Kidney epithelial cell (primary cell): ENCODE measurements around the gene AGK. TPM values are rescaled to one million over a fixed set of nuclear protein-coding genes. Genes with fewer than 3 reads are reported as not detected.

Experiments used
- DNase-seq: peaks from one replicate; pipeline ENCODE4 v3.0.0-alpha.2; 2010; ENCODE audit warnings: low read depth
- H3K27me3 ChIP-seq: 2 replicates; pipeline ENCODE4 v1.6.0; 2011; ENCODE audit warnings: low read length; ENCODE audit not compliant: control insufficient read depth, insufficient read depth
- H3K36me3 ChIP-seq: 2 replicates; pipeline ENCODE4 v1.5.1; 2011; ENCODE audit warnings: low read length; ENCODE audit not compliant: control insufficient read depth, insufficient read depth
- H3K4me3 ChIP-seq: 2 replicates; pipeline ENCODE4 v1.5.1; 2011; ENCODE audit warnings: low read depth, mild to moderate bottlenecking, control low read depth, low read length
- CTCF ChIP-seq: IDR thresholded peaks from 2 replicates; pipeline ENCODE4 v1.5.1; 2011; ENCODE audit warnings: mild to moderate bottlenecking, moderate library complexity, low read length, control low read depth, inconsistent platforms; ENCODE audit not compliant: insufficient read depth, poor library complexity, severe bottlenecking
- total RNA-seq: library from RNA; depleted of rRNA; stranded (reverse); fragments of >200 nt; gene quantifications from 2 replicates; pipeline ENCODE4 v1.2.3, GENCODE V29; 2015

Gene AGK
- total RNA-seq, 1 donor from 2014 or later = 35.3 TPM

DNA sequence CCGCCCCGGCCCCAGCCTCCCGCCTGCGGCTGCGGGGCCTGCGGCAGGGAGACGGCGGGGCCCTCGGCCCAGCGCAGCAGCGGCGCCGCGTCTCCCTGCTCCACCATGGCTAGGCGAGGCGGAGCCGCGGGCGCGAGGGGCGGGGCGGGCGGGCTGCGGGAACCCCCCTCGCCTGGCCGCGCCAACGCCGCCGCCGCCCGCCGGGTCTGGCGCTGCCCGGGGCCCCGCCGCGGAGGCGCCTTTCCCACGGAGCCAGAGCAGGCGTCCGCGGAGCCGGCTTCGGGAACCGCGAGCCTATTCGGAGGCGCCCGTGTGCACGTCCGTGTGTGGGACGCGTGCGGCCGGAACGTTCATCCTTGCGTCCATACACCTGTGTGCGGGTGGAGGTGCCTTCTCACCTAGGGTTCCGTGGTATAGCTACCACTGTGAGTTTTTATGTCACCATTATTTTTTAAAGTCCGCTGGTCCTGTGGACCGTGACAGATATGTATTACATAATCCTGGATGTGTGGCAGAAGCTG, 150.9 kb downstream of the AGK start, which contains the start of gene DENND11:
Gene DENND11 (minus strand): TSS at position 120 of the 521 bp plus-strand sequence. CDS start 13 bp downstream, at position 107.
- no peak for DNase-seq
- H3K27me3 ChIP-seq = no peaks in the 10 kb centered on the region
- no peaks in the 10 kb centered on the region for H3K36me3 ChIP-seq
- TF ChIP-seq CTCF = no peak
- peak within 1 kb of the TSS; percentile 59 for H3K4me3 ChIP-seq

DNA sequence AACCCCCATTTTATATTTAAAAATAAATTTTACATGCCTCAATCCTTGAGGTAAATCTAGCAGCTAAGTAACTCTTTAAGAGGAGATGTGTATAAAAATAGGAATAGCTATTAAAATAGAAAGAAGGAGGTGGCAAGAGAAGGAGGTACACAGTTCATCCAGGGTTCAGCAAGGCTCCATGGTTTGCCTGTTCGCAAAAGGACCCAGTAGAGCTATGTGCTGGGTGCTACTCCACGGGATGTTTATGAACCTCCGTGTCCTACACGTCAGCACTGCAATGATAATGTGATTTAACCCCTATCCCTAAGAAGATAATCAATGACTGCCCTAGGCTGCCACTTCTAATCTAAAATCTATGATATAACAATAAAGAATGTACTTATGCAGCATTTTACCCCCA, 151.7 kb downstream of the AGK start:
- DNase-seq = no peak
- H3K36me3 ChIP-seq = no peaks in the 10 kb centered on the region
- no peak overlapping the region for H3K4me3 ChIP-seq
- H3K27me3 ChIP-seq = no peaks in the 10 kb centered on the region
- TF ChIP-seq CTCF = no peak

- no peak overlapping the region for H3K4me3 ChIP-seq
- TF ChIP-seq CTCF = no peak
- H3K36me3 ChIP-seq = no peaks in the 10 kb centered on the region
- no peaks in the 10 kb centered on the region for H3K27me3 ChIP-seq
- no peak for DNase-seq
These were observed 152.9 kb downstream of the AGK start for GRCh38 chr7:141704112-141704511.

DNA sequence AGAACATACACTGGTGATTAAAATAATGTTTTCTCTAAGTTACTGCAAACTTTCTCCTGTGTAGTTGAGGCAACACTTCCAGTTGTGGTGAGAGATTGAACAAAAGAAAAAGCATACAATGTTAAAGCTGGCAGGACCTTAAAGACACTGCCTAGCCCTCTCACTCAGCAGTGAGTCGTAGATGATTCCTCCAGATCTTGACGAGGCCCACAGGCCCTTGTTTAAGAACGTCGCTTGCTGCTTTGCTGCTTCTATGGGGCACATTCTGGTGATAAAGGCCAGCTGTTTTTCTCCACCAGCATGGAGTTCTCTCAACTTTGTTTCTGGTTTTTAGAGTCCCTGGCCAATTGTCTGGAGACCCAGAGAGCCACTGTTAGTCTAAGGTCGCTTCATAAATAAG, 153.5 kb downstream of the AGK start:
- DNase-seq = no peak
- TF ChIP-seq CTCF = no peak
- Histone ChIP-seq H3K27me3 (no peaks in the 10 kb centered on the region), H3K4me3 (no peak overlapping the region), H3K36me3 (no peaks in the 10 kb centered on the region)

Other genes with a start within 250 kb of the AGK start
- 17.0 and 18.9 TPM in 2 replicates for gene DENND11, start 150.8 kb downstream of the AGK start, total RNA-seq
- not detected in 2 replicates for gene WEE2, start 156.9 kb downstream of the AGK start, total RNA-seq
- 204 and 220 TPM in 2 replicates for gene SSBP1, start 186.9 kb downstream of the AGK start, total RNA-seq
- 0.29 and 0.55 TPM in 2 replicates for gene TAS2R3, start 212.7 kb downstream of the AGK start, total RNA-seq
- gene TAS2R4, start 225.3 kb downstream of the AGK start, total RNA-seq = 0.07 and 0.08 TPM in 2 replicates
- gene TAS2R5, start 238.8 kb downstream of the AGK start, total RNA-seq = 0.46 and 3.7 TPM in 2 replicates